NB4 (cell line): Measurements from ENCODE around the gene SUCLG2.
"Not testable (repeated sequence)": the region's sequence is repeated elsewhere in the genome, so short reads cannot be mapped to it uniquely, and the experiment has no call there.

Source experiments
- DNase-seq: peaks from one replicate; pipeline ENCODE4 v3.0.0; 2010; ENCODE audit warnings: low read depth
- H3K4me3 ChIP-seq: one replicate; pipeline ENCODE4 v1.5.1; 2011; ENCODE audit warnings: mild to moderate bottlenecking, low read depth, low read length, moderate library complexity
- MYC ChIP-seq: IDR thresholded peaks from 2 replicates; pipeline ENCODE4 v1.6.1; 2011; ENCODE audit warnings: low read depth, low read length
- POLR2A ChIP-seq: IDR thresholded peaks from 2 replicates; pipeline ENCODE4 v1.6.1; 2011; ENCODE audit warnings: mild to moderate bottlenecking; ENCODE audit not compliant: insufficient read length; ENCODE audit errors: extremely low read depth
- TF ChIP-seq, protein P1 (sequence below): IDR thresholded peaks from one replicate; pipeline ENCODE4 v1.5.1; 2012; ENCODE audit warnings: low read depth, low read length
- TF ChIP-seq, protein P2 (sequence below): IDR thresholded peaks from 2 replicates; pipeline ENCODE4 v1.6.1; 2011; ENCODE audit warnings: low read depth, low read length

The SUCLG2 gene

DNA sequence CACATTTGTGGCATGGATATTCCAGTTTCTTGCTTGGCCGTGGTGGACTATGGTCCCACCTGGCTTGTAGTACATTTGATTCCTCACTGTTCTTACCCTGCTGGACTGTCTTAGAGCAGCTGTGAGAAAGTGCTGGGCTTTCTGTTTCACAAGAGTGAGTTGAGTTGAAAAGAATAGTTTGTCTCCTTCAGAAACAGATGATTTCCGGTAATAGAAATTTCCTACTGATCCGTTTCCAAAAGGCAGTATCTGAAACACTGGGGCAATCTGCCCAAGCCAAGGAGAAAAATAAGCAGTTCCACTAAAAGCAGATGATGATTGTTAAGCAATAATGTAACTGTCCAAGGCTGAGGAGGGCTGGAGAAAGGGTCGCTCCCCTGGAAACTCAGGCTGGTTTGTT is 96.0 kb downstream of the SUCLG2 start:
- H3K4me3 ChIP-seq = no peak overlapping the region
- DNase-seq = no peak
- no peak for TF ChIP-seq MYC
- no peak for TF ChIP-seq POLR2A
- TF ChIP-seq, protein P1, sequence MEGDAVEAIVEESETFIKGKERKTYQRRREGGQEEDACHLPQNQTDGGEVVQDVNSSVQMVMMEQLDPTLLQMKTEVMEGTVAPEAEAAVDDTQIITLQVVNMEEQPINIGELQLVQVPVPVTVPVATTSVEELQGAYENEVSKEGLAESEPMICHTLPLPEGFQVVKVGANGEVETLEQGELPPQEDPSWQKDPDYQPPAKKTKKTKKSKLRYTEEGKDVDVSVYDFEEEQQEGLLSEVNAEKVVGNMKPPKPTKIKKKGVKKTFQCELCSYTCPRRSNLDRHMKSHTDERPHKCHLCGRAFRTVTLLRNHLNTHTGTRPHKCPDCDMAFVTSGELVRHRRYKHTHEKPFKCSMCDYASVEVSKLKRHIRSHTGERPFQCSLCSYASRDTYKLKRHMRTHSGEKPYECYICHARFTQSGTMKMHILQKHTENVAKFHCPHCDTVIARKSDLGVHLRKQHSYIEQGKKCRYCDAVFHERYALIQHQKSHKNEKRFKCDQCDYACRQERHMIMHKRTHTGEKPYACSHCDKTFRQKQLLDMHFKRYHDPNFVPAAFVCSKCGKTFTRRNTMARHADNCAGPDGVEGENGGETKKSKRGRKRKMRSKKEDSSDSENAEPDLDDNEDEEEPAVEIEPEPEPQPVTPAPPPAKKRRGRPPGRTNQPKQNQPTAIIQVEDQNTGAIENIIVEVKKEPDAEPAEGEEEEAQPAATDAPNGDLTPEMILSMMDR = no peak
- TF ChIP-seq, protein P2, sequence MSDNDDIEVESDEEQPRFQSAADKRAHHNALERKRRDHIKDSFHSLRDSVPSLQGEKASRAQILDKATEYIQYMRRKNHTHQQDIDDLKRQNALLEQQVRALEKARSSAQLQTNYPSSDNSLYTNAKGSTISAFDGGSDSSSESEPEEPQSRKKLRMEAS = no peak

DNA sequence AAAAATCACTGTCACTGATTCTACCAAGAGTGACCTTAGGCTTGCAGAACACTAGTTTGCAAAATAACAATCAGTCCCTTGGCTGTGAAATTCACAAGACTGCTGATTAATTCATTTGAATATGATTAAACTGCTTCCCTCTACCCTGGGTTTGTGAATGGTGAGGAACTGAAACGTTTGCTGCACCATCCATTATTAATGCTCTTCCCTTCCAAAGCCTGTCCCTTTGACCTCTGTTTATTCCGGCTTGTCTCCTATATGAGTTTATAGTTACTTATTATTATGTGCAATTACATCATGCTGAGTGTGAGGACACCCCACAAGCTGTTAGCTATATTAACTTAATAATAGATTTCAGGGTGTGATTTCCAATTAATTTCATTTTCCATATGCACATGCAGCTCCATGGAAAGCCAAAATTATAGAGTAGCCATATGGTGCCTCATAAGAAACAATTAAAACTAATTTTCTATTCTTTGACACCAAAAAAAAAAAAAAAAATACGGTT is 96.5 kb downstream of the SUCLG2 start:
- H3K4me3 ChIP-seq = no peak overlapping the region
- no peak for DNase-seq
- TF ChIP-seq MYC (no peak), POLR2A (no peak)
- TF ChIP-seq, protein P1 = no peak
- TF ChIP-seq, protein P2 = no peak

DNA sequence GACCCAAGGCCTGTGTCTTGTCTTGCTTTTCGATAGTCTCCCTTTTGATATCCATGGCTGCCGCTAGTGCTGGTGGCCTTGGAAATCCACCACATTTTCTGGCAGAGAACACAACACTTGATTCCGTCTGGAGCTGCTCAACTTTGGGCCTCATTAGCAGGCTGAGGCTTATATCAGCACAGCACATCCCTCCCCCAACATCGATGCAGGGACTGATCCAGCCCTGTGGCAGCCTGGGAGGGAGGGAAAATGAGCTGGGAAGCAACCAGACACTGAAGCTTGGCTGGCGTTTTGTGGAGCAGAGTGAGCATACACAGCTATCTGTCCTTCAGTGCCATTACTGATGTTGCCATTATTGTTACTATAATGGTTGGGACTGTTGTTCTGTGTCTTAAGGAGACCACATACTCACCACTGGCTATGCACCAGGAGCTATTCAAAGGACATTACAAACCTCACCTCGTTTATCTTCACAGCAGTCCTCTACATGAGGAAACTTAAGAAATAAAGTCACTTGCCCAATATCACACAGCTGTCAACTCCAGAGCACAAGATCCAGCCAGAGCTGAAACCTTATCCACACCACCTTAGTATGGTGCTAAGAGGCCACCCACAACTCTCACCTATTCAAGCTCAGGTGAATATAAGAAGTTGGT is 102.9 kb downstream of the SUCLG2 start:
- TF ChIP-seq, protein P1 = no peak
- TF ChIP-seq POLR2A (no peak), MYC (no peak)
- TF ChIP-seq, protein P2 = no peak
- no peak for DNase-seq
- H3K4me3 ChIP-seq = no peak overlapping the region

DNA sequence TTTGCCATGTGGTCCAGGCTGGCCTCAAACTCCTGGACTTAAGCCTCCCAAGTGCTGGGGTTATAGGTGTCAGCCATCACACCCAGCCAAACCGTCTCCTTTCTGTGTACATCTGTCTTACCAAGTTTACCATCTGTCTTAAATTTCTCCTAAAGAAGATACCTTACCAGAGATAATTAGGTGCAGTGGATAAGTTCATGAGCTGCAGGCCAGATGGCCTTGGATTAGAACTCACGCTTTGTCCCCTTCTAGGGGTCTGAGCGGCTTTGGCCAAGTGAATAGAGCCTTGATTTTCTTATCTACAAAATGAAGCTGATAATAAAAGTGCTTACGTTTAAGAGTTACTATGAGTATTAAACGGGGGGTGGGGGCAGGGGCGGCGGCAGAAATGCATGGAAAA is 103.9 kb downstream of the SUCLG2 start:
- no peak overlapping the region for H3K4me3 ChIP-seq
- no peak for DNase-seq
- TF ChIP-seq MYC (no peak), POLR2A (no peak)
- TF ChIP-seq, protein P2 = no peak
- TF ChIP-seq, protein P1 = no peak

DNA sequence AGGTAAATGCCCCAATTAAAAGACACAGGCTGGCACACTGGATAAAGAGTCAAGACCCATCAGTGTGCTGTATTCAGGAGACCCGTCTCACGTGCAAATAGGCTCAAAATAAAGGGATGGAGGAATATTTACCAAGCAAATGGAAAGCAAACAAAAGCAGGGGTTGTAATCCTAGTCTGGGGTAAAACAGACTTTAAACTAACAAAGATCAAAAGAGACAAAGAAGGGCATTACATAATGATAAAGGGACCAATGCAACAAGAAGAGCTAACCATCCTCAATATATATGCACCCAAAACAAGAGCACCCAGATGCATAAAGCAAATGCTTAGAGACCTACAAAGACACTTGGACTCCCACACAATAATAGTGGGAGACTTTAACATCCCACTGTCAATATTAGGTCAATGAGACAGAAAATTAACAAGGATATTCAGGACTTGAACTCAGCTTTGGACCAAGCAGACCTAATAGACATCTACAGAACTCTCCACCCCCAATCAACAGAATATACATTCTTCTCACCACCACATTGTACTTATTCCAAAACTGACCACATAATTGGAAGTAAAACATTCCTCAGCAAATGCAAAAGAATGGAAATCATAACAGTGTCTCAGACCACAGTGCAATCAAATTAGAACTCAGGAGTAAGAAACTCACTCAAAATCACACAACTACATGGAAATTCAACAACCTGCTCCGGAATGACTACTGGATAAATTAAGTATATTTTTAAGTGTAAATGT is 111.7 kb downstream of the SUCLG2 start:
- DNase-seq, H3K4me3 ChIP-seq: not testable (repeated sequence)

DNA sequence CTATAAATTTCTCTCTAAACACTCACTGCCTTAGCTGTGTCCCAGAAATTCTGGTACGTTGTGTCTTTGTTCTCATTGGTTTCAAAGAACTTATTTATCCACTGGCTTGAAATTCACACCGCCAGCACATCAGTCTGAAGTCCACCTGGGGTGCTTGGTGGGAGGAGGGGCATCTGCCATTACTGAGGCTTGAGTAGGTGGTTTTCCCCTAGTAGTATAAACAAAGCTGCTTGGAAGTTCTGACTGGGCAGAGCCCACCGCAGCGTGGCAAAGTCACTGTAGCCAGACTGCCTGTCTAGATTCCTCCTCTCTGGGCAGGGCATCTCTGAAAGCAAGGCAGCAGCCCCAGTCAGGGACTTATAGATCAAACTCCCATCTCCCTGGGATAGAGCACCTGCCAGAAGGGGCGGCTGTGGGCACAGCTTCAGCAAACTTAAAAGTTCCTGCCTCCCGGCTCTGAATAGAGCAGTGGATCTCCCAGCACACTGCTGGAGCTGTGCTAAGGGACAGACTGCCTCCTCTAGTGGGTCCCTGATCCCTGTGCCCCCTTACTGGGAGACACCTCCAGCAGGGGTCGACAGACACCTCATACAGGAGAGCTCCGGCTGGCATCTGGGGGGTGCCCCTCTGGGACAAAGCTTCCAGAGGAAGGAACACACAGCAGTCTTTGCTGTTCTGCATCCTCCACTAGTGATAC is 114.1 kb downstream of the SUCLG2 start:
- TF ChIP-seq, protein P1 = no peak
- TF ChIP-seq POLR2A = no peak
- TF ChIP-seq, protein P2 = no peak
- no peak for DNase-seq
- H3K4me3 ChIP-seq = no peak overlapping the region

DNA sequence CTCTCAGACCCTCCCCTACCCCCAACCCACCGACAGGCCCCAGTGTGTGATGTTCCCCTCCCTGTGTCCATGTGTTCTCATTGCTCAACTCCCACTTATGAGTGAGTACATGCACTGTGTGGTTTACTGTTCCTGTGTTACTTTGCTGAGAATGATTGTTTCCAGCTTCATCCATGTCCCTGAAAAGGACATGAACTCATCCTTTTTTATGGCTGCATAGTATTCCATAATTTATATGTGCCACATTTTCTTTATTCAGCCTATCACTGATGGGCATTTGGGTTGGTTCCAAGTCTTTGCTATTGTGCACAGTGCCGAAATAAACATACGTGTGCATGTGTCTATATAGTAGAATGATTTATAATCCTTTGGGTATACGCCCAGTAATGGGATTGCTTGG is 117.2 kb downstream of the SUCLG2 start:
- not testable (repeated sequence) for DNase-seq, H3K4me3 ChIP-seq
